ENCODE data around the gene TGFBR3. TPM values are rescaled to one million over a fixed set of nuclear protein-coding genes. Genes with fewer than 3 reads are reported as not detected.
A peak's percentile ranks its signal among the peaks of the same experiment; 100 is the strongest.

The TGFBR3 gene
- total RNA-seq, 1 experiment from 2014 or later = 14.5 TPM

- H3K27me3 ChIP-seq (ENCODE audit: control insufficient read depth, insufficient read depth, low read length) = no peaks in the 10 kb centered on the region
- H3K4me3 ChIP-seq (ENCODE audit: low read depth in 2 of 2, low read length in 2 of 2) = no peak overlapping the region
- TF ChIP-seq TCF7L2 (IDR thresholded peaks at IDR 0.05; ENCODE audit: low read depth, low read length) = no peak
- no peak for TF ChIP-seq CTCF (IDR thresholded peaks at IDR 0.05)
- no peak for TF ChIP-seq POLR2AphosphoS5 (IDR thresholded peaks at IDR 0.05; ENCODE audit: low read depth, low read length)
- TF ChIP-seq REST (IDR thresholded peaks at IDR 0.05; ENCODE audit: insufficient read depth in 1 of 2, low read depth in 2 of 2, low read length in 1 of 2) = no peak
- no peak for TF ChIP-seq SIN3A (IDR thresholded peaks at IDR 0.05; ENCODE audit: borderline replicate concordance, insufficient read depth, low read depth, low read length)
- H3K27ac ChIP-seq (ENCODE audit: low read length) = no peak overlapping the region
- ChIA-PET CTCF (no interaction called here), POLR2A (no interaction called here)
- BruUV-seq (replicated peaks) = no TSS peak
- DNase-seq (ENCODE audit: low read depth, low spot score) (no peak), ATAC-seq (no peak)
- no peaks in the 10 kb centered on the region for H3K36me3 ChIP-seq (ENCODE audit: control insufficient read depth, insufficient read depth, low read length)
- no peaks in the 10 kb centered on the region for H3K4me1 ChIP-seq (ENCODE audit: control insufficient read depth, insufficient read depth, low read length)
- H3K9me3 ChIP-seq (ENCODE audit: control insufficient read depth, insufficient read depth, low read depth, low read length) = no peaks in the 10 kb centered on the region
- intact Hi-C loops (cut with micrococcal nuclease; ENCODE audit: unreplicated experiment) = no loop called here
- in situ Hi-C loops (cut with HindIII; ENCODE audit: low pct_unique_long_range_greater_than_20kb, low sequenced_read_pairs) = no loop called here
Observed at GRCh38 chr1:91769742-91770141, 116.2 kb downstream of the TGFBR3 start.

DNA sequence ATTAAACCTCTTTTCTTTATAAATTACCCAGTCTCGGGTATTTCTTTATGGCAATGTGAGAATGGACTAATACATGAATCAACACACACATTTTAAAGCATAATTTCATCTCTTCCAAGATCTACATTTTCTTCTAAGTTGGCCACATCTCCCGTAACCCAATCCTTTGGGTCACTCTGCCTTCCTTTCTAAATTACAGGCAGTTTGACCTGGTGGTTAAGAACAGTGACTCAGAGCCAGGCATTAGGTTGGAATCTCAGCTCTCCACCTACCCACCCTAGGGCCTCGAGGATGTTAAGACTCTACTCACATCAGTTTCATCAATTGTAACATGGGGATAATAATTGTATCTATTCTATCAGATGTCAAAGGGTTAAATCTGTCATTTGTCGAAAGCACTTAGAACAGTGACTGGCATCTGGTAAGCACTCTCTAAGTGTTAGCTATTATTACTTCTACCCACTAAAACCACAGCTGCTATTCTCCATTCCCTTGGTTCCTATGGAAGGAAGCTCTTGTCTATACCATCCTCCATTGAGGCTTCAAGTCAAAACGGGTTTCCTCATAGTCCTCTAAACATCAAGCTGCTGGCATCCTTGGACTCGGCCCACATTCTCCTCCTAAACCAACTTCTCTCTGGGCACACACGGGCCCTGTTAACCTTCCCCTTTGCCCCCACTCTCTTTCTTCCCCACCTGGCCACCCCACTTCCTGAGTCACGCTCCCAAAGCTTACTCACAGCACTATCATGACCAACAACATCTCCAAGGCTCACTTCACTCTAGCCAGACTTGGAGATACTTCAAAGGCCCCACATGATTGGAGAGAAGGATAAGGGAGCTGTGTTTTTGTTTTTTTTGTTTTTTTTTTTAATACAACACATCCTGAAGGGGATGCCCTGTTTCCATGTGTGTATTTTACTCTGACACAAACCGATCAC lies 116.9 kb downstream of the TGFBR3 start:
- in situ Hi-C loops (cut with HindIII; ENCODE audit: low pct_unique_long_range_greater_than_20kb, low sequenced_read_pairs) = no loop called here
- Histone ChIP-seq H3K27ac (ENCODE audit: low read length) (no peak overlapping the region), H3K4me1 (ENCODE audit: control insufficient read depth, insufficient read depth, low read length) (no peaks in the 10 kb centered on the region), H3K4me3 (ENCODE audit: low read depth in 2 of 2, low read length in 2 of 2) (no peak overlapping the region), H3K9me3 (ENCODE audit: control insufficient read depth, insufficient read depth, low read depth, low read length) (no peaks in the 10 kb centered on the region), H3K36me3 (ENCODE audit: control insufficient read depth, insufficient read depth, low read length) (no peaks in the 10 kb centered on the region), H3K27me3 (ENCODE audit: control insufficient read depth, insufficient read depth, low read length) (no peaks in the 10 kb centered on the region)
- ATAC-seq (no peak), DNase-seq (ENCODE audit: low read depth, low spot score) (no peak)
- TF ChIP-seq TCF7L2 (IDR thresholded peaks at IDR 0.05; ENCODE audit: low read depth, low read length) = no peak
- no peak for TF ChIP-seq POLR2AphosphoS5 (IDR thresholded peaks at IDR 0.05; ENCODE audit: low read depth, low read length)
- 0 out of 2 replicates have a peak, but pooled peaks have one; percentile 3 for TF ChIP-seq CTCF (IDR thresholded peaks at IDR 0.05)
- no peak for TF ChIP-seq REST (IDR thresholded peaks at IDR 0.05; ENCODE audit: insufficient read depth in 1 of 2, low read depth in 2 of 2, low read length in 1 of 2)
- TF ChIP-seq SIN3A (IDR thresholded peaks at IDR 0.05; ENCODE audit: borderline replicate concordance, insufficient read depth, low read depth, low read length) = no peak
- intact Hi-C loops (cut with micrococcal nuclease; ENCODE audit: unreplicated experiment) = no loop called here
- ChIA-PET POLR2A (no interaction called here), CTCF (no interaction called here)
- BruUV-seq (replicated peaks) = no TSS peak

All from Panc1 (cell line).